GM12873 (cell line): ENCODE data around the gene TICAM1.

ENCODE experiments used
- CTCF ChIP-seq: IDR thresholded peaks from 2 replicates; pipeline ENCODE4 v1.5.1; 2012; ENCODE audit warnings: low read depth, mild to moderate bottlenecking, moderate library complexity, low read length, control low read depth; ENCODE audit not compliant: insufficient read depth; ENCODE audit errors: missing control alignments

The TICAM1 gene

DNA sequence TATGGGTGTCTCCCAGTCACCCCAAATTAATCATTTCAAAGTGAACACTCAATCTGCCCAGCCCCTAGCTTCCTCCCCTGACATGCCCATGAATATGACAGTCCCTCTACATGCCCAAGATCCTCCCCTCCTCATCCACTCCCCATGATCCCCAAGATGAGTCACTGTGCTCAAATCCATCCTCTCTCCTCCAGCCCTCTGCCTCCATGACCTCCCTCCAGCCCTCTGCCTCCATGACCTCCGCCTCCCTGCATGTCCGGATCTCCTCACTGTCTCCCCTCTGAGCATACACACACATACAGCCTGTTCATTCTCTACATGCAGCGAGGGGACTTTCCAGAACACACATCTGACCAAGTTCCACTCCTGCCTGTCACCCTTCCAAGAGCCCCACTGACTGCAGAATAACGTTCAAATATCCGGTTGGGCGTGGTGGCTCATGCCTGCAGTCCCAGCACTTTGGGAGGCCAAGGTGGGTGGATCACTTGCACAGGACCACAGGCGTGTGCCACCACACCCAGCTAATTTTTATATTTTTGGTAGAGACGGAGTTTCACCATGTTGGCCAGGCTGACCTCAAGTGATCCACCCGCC, 58.4 kb downstream of the TICAM1 start:
- no peak for TF ChIP-seq CTCF

- no peak for TF ChIP-seq CTCF
Observed at GRCh38 chr19:4772566-4772965, 58.9 kb downstream of the TICAM1 start.

DNA sequence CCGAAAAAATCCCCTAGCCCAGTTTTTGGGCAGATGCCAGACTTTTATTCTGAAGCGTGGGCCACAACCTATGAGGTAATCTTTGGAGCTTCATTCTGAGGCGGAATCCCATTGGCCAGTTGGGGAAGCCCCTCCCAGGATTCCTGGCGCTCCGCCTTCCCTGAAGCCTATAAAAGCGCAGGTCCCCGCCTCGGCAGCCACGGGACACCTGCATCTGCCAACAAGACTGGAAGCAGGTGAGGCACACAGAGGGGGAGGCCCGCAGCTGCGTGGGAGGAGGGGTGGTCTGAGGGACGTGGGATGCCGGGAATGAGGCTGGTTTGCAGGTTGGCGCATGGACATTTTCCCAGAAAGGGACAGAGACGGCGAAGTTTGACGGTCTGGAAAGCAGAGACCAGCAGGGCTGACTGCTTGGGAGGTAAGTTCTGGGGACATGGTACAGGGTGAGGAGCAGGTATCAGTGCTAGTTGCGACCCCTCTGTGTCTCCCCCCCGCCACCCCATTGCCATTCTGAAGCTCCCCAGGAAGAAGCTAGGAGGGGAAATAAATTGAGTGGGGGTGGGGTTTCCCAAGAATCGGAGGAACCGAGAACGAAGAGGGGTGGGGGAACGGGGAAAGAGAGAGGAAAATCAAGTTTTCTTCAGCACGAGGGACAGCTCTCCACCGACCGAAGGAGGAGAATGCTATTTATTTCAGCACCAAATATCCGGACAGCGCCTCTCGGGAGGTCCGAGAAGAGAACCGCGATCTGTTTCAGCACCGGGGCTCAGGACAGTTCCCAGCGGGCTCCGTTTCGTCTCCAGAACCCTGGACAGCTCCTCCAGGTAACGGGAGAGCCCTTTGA, 62.4 kb downstream of the TICAM1 start:
- TF ChIP-seq CTCF = no peak
